ENCODE measurements around the gene APBA2.
A peak's percentile ranks its signal among the peaks of the same experiment; 100 is the strongest.

The APBA2 gene

GRCh38 chr15:28917791-28918140 is 32.0 kb downstream of the APBA2 start:
- DNase-seq, result no peak

GRCh38 chr15:28918141-28918983 is 32.6 kb downstream of the APBA2 start:
- DNase-seq, result no peak

DNA sequence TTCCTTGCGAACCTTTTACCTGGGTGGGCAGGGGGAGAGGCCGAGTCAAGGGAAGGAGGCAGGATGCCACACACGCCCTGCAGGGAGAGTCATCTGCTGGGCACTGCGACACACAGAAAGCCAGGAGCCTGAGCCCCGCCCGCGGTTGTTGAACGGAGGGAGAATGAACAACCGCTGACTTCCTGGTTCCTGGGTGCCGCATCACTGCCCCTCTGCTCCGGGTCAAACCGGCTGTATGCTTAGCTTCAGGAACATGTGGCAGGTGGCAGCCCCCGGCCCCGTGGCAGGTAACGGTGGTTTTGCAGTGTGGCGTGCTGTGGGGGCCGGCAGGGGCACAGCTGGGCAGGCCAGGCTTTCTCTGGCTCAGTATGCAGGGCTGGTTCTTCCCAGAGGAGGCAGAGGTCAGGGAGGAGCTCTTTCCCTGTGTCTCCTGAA is 33.4 kb downstream of the APBA2 start:
- no peak for DNase-seq

DNA sequence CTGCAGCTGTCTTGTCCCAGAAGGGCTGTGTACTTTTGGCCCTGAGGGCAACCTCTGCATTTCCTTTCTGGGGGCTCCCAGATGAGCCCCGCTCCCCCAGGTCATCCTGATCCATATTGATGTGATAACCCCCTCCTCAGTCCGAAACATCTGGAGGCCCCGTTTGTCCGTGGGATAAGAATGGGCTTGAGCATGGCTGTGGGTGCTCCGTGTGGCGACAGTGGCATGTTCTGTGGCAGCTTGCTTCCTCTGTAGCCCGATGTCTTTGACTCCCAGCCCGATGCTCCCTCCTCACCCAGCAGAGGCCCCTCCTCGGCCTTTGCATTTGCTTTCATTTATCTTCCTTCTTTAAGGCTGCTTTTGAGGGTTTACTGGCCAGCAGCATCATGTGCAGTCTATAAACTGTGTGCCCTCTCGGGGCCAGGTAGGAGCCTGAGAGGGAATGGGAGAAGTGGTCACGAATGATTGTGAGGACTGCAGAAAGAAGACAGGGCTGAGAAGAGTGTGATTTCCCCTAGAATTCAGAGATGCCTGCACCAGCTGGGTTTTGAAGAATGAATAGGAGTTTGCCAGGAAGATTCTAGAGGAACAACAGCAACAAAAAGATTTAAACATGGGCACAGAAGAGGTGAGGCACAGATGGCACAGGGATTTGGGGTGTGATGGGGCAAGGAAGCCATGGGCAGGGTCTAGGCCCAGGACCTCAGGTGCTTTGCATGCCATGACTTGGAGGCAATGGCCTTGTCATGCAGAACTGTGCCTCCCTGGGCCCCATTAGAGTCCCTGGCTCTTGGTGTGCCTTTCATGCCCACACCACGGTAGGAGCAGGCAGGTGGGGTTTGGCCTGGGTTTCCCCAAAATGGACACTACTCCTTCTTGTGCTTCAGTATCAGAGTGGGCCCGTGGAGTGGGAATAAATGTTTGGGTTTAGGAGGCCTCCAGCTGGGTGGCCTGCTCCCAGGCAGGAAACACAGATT is 34.2 kb downstream of the APBA2 start:
- DNase-seq, result no peak

DNA sequence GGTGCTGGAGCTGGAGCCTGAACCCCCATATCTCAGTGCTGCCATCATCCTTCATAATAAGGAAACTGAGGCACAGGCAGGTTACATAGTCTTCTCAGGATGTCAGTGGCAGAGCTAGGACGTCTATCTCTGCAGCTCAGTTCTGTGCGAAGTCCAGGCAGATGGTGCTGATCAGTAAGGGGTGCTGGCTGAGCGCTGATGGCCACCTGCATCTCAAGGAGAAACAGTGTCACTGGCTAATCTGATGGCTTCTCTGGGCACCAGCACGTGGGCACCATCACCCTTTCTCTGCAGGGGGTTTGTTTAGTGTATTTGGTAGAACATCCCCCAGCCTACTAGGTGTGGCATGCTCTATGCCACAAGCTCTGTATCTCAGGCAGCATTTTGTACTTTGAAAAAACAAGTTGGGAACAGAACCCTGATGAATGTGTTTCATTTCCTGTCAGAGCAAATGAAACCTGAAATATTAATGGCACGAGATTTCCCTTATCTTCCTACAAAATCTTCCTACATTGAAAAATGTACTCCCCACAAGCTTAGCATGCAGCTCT is 35.1 kb downstream of the APBA2 start:
- DNase-seq, result no peak

- no peak for DNase-seq
Observed at GRCh38 chr15:28921336-28921735, 35.6 kb downstream of the APBA2 start.

- DNase-seq, result no peak
Observed at GRCh38 chr15:28921919-28922706, 36.3 kb downstream of the APBA2 start.

GRCh38 chr15:28922707-28923012 is 36.9 kb downstream of the APBA2 start:
- no peak for DNase-seq

DNA sequence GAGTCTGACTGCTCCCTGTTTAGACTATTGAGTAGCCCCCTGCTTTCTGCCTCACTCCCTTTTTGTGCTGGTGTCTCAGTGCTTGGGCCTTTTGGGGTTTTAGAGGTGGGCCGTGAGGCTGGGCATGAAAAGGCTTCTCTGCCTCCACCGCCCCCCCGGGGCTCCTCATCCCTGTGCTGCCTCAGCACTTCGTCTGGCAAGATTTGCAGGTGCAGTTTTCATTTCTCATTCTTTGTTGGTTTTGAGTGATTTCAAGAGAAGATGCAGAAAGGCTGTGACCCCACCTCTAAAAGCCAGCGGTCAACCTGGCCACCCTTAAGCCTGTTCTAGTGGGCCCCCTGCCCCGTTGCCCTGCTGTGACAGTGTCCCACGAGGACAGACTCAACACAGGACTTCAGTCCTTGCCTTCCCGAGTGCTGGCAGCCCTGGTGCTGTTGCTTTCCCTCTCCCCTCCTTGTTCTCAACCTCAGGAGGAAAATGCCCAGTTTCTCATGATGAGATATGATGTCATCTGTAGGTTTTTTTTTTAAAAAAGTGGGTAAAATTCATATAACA is 38.0 kb downstream of the APBA2 start:
- DNase-seq, result no peak

- no peak for DNase-seq
Observed at GRCh38 chr15:28927043-28927442, 41.3 kb downstream of the APBA2 start.

DNA sequence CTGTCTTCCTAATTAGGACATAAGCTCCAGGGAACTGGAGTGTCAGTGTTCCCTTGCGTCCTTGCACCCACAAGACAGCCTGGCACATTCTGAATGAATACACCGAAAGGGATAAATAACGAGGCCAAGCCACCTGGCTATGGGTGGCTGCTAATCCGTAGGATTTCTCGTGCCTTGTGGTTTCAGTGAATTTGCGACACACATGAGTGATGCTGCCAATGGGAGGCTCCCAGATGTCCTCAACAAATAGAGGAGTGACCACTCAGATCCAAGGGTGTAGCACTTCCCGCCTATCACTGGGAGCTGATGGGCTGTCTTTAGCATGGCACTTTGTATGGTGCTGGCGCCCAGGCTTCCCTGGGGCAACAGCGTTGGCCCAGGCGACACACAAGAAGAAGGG is 43.4 kb downstream of the APBA2 start:
- DNase-seq, result peak; percentile 7

GRCh38 chr15:28930011-28930410 is 44.2 kb downstream of the APBA2 start:
- no peak for DNase-seq

DNA sequence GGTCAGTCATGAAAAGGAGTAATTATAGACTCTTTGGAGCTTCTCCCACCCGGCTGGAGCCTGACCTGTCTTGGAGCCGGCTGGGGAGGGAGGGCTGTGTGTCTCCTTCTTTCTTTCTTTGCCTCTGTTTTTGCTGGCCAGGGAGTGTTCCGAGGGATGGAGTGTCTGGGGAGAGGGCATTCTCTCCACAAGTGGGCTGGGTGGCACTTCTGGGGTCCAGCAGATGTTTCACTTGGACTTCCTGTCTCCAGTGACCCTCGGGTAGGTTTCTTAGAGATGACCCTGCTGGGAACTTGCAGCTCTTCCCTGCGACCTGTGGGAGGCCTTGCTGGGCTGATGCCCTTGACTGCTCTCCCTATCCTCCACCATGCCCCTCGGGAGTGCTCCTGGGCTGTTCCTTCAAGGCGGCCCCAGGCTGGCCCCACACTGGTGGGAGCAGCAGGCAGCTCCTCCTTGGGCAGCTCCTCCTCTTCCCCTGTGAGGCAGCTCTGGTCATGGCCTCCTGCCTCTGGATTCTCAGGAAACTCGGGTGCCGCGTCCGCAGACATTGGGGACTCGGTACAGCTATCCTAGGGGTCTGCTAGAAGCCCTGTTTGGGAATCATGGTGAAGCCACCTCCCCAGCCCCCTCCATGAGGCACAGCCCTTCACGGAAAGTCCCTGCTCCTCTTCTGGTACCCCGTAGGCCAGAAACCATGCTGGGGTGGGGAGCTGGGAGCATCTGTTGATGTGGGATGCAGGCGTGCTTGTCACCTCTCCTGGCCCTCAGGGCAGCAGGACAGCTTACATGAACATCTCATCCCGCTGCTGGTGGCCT is 44.9 kb downstream of the APBA2 start:
- no peak for DNase-seq

GRCh38 chr15:28931828-28932227 is 46.1 kb downstream of the APBA2 start:
- DNase-seq, result no peak

- no peak for DNase-seq
Observed at GRCh38 chr15:28932361-28932760, 46.6 kb downstream of the APBA2 start.

GRCh38 chr15:28933710-28934445 is 48.1 kb downstream of the APBA2 start:
- DNase-seq, result no peak

- DNase-seq, result no peak
Observed at GRCh38 chr15:28934645-28935044, 48.9 kb downstream of the APBA2 start.

GRCh38 chr15:28935316-28935715 is 49.5 kb downstream of the APBA2 start:
- DNase-seq, result no peak

DNA sequence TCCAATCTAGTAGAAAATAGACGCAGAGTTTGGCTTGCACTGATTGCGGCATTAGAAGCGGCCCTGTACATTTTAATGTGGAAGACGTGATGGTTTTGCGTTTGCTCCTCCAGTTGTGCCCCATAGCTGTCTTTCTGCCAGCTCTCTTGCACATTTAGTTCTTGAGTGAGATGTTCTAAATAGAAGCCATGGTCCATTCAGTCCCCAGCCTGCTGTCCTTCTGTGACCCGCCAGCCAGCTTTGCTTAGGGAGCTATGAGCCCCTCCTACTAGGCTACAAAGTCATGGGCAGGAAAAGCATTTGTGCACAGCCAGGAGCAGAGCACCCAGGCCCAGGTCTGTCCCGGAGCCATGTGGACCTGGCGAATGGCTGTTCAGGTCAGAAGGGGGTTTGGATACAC is 50.3 kb downstream of the APBA2 start:
- DNase-seq, result no peak

- DNase-seq, result no peak
Observed at GRCh38 chr15:28936481-28936881, 50.7 kb downstream of the APBA2 start.

DNA sequence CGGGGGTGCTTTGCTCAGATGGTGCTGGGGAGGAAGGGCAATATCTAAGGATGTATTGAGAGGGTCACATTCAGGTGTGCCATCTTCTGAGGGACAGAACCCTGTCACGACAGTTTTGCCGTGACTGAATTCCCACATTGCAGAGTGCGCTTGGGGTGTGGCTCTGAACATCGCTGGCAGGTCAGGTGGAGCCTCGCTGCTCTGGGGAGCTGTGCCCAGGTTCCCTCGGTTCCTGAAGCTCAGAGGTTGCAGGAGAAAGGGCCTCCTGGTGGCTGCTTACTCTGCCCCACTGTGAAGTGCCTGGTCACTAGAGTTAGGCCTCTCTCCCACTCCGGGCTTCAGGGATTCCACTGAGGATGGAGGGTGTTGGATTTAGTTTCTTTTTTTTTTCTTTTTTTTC is 51.5 kb downstream of the APBA2 start:
- DNase-seq, result no peak
